AG10803 (cell line): ENCODE data around the gene ADORA2B.

Source experiments
- DNase-seq: peaks from one replicate; pipeline ENCODE4 v3.0.0; 2010; ENCODE audit warnings: low read depth
- H3K4me3 ChIP-seq: 2 replicates; pipeline ENCODE4 v1.5.1; 2011; ENCODE audit warnings: mild to moderate bottlenecking, low read length, control low read depth
- TF ChIP-seq, protein P1 (sequence below): conservative IDR thresholded peaks from 2 replicates; pipeline ENCODE4 v1.5.1; 2011; ENCODE audit warnings: mild to moderate bottlenecking, low read length, control low read depth, inconsistent platforms

ADORA2B gene

GRCh38 chr17:15917021-15917437, 27.9 kb upstream of the ADORA2B start:
- H3K4me3 ChIP-seq, result no peak overlapping the region
- no peak for DNase-seq
- TF ChIP-seq, protein P1, sequence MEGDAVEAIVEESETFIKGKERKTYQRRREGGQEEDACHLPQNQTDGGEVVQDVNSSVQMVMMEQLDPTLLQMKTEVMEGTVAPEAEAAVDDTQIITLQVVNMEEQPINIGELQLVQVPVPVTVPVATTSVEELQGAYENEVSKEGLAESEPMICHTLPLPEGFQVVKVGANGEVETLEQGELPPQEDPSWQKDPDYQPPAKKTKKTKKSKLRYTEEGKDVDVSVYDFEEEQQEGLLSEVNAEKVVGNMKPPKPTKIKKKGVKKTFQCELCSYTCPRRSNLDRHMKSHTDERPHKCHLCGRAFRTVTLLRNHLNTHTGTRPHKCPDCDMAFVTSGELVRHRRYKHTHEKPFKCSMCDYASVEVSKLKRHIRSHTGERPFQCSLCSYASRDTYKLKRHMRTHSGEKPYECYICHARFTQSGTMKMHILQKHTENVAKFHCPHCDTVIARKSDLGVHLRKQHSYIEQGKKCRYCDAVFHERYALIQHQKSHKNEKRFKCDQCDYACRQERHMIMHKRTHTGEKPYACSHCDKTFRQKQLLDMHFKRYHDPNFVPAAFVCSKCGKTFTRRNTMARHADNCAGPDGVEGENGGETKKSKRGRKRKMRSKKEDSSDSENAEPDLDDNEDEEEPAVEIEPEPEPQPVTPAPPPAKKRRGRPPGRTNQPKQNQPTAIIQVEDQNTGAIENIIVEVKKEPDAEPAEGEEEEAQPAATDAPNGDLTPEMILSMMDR, result no peak

GRCh38 chr17:15917438-15918027, 27.4 kb upstream of the ADORA2B start:
- TF ChIP-seq, protein P1, result no peak
- peak overlapping the region; percentile 15; the same call in 1 of the 2 replicates for H3K4me3 ChIP-seq
- DNase-seq, result no peak

DNA sequence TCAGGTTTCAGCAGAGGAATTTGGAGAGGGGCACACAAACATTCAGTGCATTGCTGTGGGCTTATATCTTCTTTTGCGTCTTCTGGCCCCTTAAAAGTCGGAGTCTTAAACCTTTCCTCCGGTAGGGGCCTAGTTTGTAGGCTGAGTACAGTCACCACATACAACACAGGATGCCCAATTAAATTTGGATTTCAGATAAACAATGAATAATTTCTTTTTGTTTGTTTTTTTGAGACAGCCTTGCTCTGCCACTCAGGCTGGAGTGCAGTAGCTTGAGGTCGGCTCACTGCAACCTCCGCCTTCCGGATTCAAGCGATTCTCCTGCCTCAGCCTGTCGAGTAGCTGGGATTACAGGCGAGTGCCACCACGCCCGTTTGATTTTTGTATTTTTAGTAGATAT, 26.7 kb upstream of the ADORA2B start:
- no peak for DNase-seq
- TF ChIP-seq, protein P1, result no peak
- no peak overlapping the region for H3K4me3 ChIP-seq

DNA sequence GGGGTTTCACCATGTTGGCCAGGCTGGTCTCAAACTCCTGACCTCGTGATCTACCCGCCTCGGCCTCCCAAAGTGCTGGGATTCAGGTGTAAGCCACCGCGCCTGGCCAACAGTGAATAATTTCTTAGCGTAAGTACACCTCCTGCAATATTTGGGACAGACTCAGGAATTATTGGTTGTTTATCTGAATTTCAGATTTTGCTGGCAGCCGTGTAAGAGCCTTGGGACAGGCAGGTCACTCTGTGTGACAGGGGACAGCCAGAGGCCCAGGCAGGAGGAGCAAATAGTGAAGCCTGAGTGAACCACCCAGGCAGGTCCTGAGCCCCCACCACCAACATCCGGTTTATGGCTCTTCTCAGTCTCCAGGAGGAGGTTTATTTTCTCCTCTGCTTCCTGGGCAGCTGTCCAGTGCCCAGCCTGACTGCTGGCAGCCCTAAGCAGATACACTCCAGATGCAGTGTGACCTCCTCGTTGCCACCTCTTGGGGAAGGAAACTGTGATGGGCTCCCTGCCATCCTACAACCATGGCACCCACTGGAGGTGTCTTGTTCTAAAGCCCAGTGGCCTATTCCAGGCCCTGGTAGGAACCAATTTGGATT, 26.2 kb upstream of the ADORA2B start:
- no peak overlapping the region for H3K4me3 ChIP-seq
- TF ChIP-seq, protein P1, result no peak
- peak; percentile 13 for DNase-seq

DNA sequence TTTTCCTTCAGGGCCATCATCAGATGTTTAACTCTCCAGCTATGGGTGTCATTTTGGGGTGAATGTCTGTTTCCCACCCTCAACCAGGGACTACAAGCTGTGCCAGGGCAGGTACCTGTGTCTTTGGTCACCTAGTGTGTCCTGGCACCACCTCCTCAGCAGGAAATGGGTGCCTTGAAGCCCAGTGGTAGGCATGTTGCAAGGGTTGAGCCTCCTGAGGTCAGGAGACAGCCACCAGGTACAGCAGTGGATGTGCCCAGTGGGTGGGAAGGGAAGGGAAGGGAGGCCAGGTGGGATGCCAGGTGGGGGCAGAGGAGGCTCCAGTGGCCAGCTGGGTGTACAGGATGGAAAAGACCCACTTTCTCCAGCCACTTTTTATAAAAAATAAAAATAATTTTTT, 25.5 kb upstream of the ADORA2B start:
- no peak for DNase-seq
- no peak overlapping the region for H3K4me3 ChIP-seq
- TF ChIP-seq, protein P1, result no peak

- H3K4me3 ChIP-seq, result no peak overlapping the region
- DNase-seq, result peak; percentile 90
- TF ChIP-seq, protein P1, result no peak
Measured at GRCh38 chr17:15920758-15921239, 24.1 kb upstream of the ADORA2B start.

GRCh38 chr17:15921640-15922039, 23.3 kb upstream of the ADORA2B start:
- DNase-seq, result no peak
- TF ChIP-seq, protein P1, result no peak

More at GRCh38 chr17:15921640-15922039, 23.3 kb upstream of the ADORA2B start:
- no peak overlapping the region for H3K4me3 ChIP-seq
